GM12872 (cell line): ENCODE data around the gene CCHCR1.

ENCODE experiments used
- CTCF ChIP-seq: IDR thresholded peaks from 3 replicates; pipeline ENCODE4 v1.5.1; 2011; ENCODE audit warnings: low read depth, mild to moderate bottlenecking, low read length, moderate library complexity; ENCODE audit not compliant: insufficient read depth

The CCHCR1 gene

DNA sequence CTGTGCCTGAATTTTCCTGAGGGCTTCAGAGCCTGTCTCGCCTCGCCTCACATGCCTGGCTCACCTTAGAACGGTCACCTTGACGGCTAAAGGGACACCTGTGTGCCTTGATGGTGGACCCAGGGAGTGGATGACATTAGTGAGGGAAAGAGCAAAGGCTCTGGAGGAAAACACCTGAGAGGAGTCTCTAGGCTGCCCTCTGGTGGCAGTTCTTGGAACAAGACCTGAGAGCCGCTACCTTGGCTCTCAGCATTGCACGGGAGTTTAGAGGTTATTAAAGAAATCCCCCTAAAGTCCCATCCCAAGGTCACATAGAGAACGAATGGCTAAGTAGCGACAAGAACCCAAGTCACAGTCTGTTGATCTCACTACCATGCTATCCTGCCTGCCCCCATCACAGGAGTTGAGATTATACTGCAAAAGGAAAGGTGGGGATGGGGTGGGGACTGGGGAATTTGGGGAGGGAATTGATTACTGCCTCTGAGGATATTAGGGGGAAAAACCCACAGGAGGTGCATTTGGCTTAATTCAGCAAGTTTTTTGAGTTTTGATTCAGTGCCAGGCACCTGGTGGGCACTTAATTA lies 29.4 kb downstream of the CCHCR1 start:
- peak; percentile 96 for TF ChIP-seq CTCF

- TF ChIP-seq CTCF, result no peak
These were observed 31.0 kb downstream of the CCHCR1 start for GRCh38 chr6:31126396-31127175.

DNA sequence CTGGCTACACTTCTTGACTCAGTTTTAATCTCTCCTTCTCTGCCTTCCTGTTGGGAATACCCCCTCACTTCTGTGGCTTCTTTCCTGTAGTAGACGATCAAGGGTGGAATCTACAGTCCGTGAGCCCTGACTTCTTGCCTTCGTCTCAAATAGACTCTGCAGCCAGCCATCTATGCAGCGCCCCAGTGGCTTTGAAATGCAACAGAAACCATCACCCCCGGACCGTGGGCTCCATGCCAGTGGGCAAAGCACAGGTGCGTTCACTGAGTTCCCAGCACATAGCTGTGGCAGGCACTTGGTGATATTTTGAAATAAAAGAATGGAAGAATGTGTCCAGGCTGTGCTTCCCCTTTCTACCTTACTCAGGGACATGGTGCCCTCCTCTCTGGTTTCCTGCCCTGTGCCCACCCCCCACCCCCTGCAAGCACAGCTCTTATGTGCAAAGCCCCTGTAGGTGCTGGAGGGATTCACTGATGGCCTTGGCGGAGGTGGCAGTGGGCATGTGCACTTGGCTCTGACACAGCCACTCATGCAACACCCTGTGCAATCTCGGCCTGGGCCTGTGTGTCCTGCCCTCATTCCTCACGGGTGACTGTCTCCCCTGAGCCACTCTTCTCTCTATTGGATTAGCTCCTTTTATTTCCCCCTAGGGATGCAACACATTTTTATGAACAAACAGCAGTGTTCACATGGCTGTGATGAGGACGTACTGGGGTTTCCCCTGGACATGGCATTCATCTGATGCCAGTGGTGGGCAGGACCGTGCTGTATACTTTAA lies 31.8 kb downstream of the CCHCR1 start:
- TF ChIP-seq CTCF, result no peak

DNA sequence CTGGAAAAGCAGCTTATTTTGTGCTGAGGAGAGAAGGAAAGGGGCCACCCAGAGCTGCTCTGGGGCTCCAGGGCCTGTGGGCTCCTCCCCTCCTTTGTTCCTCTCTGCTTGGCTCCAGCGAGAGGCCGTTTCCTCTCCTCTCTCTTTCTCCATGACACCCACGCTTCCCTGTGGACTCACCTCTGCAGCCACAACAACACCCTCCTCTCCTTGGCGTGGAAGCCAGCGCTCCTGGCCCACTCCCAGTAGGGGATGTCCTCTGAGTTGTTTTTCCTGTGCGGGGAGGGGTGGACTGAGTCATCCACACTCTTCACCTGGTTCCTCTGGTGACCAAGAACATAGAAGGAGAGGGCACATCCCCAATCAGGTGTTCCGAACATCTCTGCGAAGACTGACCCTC lies 32.4 kb downstream of the CCHCR1 start:
- no peak for TF ChIP-seq CTCF

DNA sequence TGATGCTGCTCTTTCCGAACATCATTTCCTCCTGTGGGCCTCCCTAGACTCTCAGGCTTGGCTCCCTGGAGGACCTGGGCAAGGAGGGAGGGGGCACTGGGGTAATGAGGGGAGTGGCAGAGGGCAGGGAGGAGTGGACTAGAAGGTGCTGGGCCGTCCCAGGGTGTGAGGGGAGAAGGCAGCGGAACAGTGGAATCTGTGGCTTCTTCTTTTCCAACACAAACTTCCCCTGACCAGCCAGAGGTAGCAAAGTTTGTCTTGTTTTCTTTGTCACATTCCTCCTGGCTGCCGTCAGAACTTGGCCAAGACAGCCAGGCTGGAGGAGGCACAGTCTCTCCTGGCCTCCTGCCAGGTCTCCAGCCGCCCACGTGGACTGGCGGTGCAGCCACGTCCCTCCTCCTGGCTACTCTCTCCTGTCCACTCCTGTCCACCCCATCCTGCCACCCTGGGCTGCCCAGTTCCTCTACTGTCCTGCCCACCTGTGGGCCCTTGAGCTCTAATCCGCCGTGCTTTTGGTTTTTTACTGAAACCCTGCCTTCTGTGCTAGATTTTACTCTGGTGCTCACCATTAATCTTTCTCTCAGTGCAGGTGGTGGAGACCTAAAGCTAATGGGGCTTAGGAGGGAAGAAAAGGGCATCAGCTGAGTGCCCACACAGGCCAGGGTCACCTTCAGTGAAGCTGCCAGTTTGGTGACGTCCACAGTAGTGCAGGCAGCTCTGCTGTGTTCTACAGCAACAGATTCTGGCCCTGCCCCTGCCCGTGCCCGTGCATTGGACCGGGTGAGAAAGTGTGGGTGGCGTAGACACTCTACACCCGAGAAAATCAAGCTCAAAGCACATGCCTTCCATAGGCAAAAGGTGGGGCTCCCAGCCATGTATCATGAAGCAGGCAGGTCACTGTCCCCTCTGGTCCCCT lies 34.6 kb downstream of the CCHCR1 start:
- TF ChIP-seq CTCF, result no peak

- no peak for TF ChIP-seq CTCF
These were observed 36.3 kb downstream of the CCHCR1 start for GRCh38 chr6:31121131-31121790.
